PC-3 (cell line): Measurements from ENCODE around the gene ANKS6.

Experiments used
- EZH2 ChIP-seq: fragments of 300-600 bp; sonication (generic); IDR thresholded peaks from one replicate; pipeline ENCODE4 v1.6.1; 2017; ENCODE audit warnings: antibody characterized with exemption, mild to moderate bottlenecking, low read length; ENCODE audit not compliant: unreplicated experiment
- EZH2phosphoT487 ChIP-seq: fragments of 300-600 bp; sonication (generic); IDR thresholded peaks from 2 replicates; pipeline ENCODE4 v1.6.1; 2018; ENCODE audit warnings: mild to moderate bottlenecking, antibody characterized with exemption, low read length, borderline replicate concordance
- TF ChIP-seq, protein P1 (sequence below): fragments of 300-600 bp; sonication (generic); conservative IDR thresholded peaks from 2 replicates; pipeline ENCODE4 v1.5.1; 2017; ENCODE audit warnings: antibody characterized with exemption, low read depth, mild to moderate bottlenecking, low read length

GRCh38 chr9:98809311-98810101, 13.2 kb upstream of the ANKS6 start:
- TF ChIP-seq, protein P1, sequence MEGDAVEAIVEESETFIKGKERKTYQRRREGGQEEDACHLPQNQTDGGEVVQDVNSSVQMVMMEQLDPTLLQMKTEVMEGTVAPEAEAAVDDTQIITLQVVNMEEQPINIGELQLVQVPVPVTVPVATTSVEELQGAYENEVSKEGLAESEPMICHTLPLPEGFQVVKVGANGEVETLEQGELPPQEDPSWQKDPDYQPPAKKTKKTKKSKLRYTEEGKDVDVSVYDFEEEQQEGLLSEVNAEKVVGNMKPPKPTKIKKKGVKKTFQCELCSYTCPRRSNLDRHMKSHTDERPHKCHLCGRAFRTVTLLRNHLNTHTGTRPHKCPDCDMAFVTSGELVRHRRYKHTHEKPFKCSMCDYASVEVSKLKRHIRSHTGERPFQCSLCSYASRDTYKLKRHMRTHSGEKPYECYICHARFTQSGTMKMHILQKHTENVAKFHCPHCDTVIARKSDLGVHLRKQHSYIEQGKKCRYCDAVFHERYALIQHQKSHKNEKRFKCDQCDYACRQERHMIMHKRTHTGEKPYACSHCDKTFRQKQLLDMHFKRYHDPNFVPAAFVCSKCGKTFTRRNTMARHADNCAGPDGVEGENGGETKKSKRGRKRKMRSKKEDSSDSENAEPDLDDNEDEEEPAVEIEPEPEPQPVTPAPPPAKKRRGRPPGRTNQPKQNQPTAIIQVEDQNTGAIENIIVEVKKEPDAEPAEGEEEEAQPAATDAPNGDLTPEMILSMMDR = no peak
- TF ChIP-seq EZH2 = no peak
- no peak for TF ChIP-seq EZH2phosphoT487
